ENCODE results near the gene MYL10.

MYL10 gene

GRCh38 chr7:101594790-101595189, 34.3 kb downstream of the MYL10 start:
- no peak for TF ChIP-seq CTCF (conservative IDR thresholded peaks at IDR 0.05)
- H3K27ac ChIP-seq: no peak overlapping the region

- no peak for TF ChIP-seq CTCF (conservative IDR thresholded peaks at IDR 0.05)
- no peak overlapping the region for H3K27ac ChIP-seq
These were observed 35.5 kb downstream of the MYL10 start for GRCh38 chr7:101593556-101593955.

GRCh38 chr7:101591504-101591903, 37.6 kb downstream of the MYL10 start:
- H3K27ac ChIP-seq: no peak overlapping the region
- TF ChIP-seq CTCF (conservative IDR thresholded peaks at IDR 0.05): no peak

- H3K27ac ChIP-seq: no peak overlapping the region
- TF ChIP-seq CTCF (conservative IDR thresholded peaks at IDR 0.05): no peak
These were observed 38.2 kb downstream of the MYL10 start for GRCh38 chr7:101590663-101591435.

- no peak overlapping the region for H3K27ac ChIP-seq
- no peak for TF ChIP-seq CTCF (conservative IDR thresholded peaks at IDR 0.05)
These were observed 39.0 kb downstream of the MYL10 start for GRCh38 chr7:101589976-101590662.

- no peak for TF ChIP-seq CTCF (conservative IDR thresholded peaks at IDR 0.05)
- no peak overlapping the region for H3K27ac ChIP-seq
These were observed 40.0 kb downstream of the MYL10 start for GRCh38 chr7:101589052-101589451.

GRCh38 chr7:101588131-101588935, 40.8 kb downstream of the MYL10 start:
- no peak overlapping the region for H3K27ac ChIP-seq
- no peak for TF ChIP-seq CTCF (conservative IDR thresholded peaks at IDR 0.05)
